Neural cell (in vitro differentiated cells): ENCODE measurements around the gene ZFPL1. TPM values are rescaled to one million over a fixed set of nuclear protein-coding genes. Genes with fewer than 3 reads are reported as not detected.

Source experiments
- H2AFZ ChIP-seq: fragments of 200-600, 300-800 bp; sonication (generic), shearing (Covaris generic); 2 replicates; pipeline ENCODE4 v1.6.0; 2014; ENCODE audit warnings: low read depth, mild to moderate bottlenecking, antibody characterized with exemption, low read length, moderate library complexity
- H3F3A ChIP-seq: fragments of 200-600 bp; shearing (Covaris generic); 2 replicates; pipeline ENCODE4 v1.6.1; 2016; ENCODE audit warnings: mild to moderate bottlenecking, moderate library complexity, mixed read lengths, antibody characterized with exemption, low read length; ENCODE audit not compliant: insufficient read depth, poor library complexity, severe bottlenecking
- H3K27ac ChIP-seq: fragments of 200-600, 300-800 bp; sonication (generic), shearing (Covaris generic); 2 replicates; pipeline ENCODE4 v1.5.1; 2014; ENCODE audit warnings: mild to moderate bottlenecking, low read length, moderate library complexity
- H3K27me3 ChIP-seq: fragments of 300-800, 200-600 bp; sonication (generic), shearing (Covaris generic); 2 replicates; pipeline ENCODE4 v1.6.0; 2014; ENCODE audit warnings: mild to moderate bottlenecking, low read depth, low read length, moderate library complexity; ENCODE audit not compliant: insufficient read depth
- H3K36me3 ChIP-seq: fragments of 300-800, 200-600 bp; sonication (generic), shearing (Covaris generic); 2 replicates; pipeline ENCODE4 v1.5.1; 2014; ENCODE audit warnings: mild to moderate bottlenecking, antibody characterized with exemption, low read length, moderate library complexity; ENCODE audit not compliant: insufficient read depth
- H3K4me2 ChIP-seq: fragments of 300-800, 200-600 bp; sonication (generic), shearing (Covaris generic); 2 replicates; pipeline ENCODE4 v1.6.0; 2014; ENCODE audit warnings: mild to moderate bottlenecking, low read length
- H3K4me3 ChIP-seq: fragments of 300-800, 200-600 bp; sonication (generic), shearing (Covaris generic); 2 replicates; pipeline ENCODE4 v1.5.1; 2014; ENCODE audit warnings: mild to moderate bottlenecking, low read length, moderate library complexity
- H3K79me2 ChIP-seq: fragments of 200-600 bp; shearing (Covaris generic); replicated peaks from 2 replicates; pipeline ENCODE4 v1.6.0; 2014; ENCODE audit warnings: mild to moderate bottlenecking, low read length, moderate library complexity; ENCODE audit not compliant: insufficient read depth
- H3K9ac ChIP-seq: fragments of 300-800, 200-600 bp; sonication (generic), shearing (Covaris generic); 2 replicates; pipeline ENCODE4 v1.6.1; 2016; ENCODE audit warnings: mild to moderate bottlenecking, low read length, mixed read lengths
- H3K9me2 ChIP-seq: fragments of 200-600 bp; shearing (Covaris generic); 2 replicates; pipeline ENCODE4 v1.6.1; 2016; ENCODE audit warnings: mild to moderate bottlenecking, low read length, mixed read lengths; ENCODE audit not compliant: insufficient read depth
- H3K9me3 ChIP-seq: fragments of 200-600, 300-800 bp; sonication (generic), shearing (Covaris generic); 2 replicates; pipeline ENCODE4 v1.6.1; 2016; ENCODE audit warnings: mild to moderate bottlenecking, mixed run types, low read length, moderate library complexity, mixed read lengths
- H4K20me1 ChIP-seq: fragments of 200-600 bp; shearing (Covaris generic); 2 replicates; pipeline ENCODE4 v1.6.1; 2016; ENCODE audit warnings: mild to moderate bottlenecking, mixed run types; ENCODE audit not compliant: insufficient read depth
- CTCF ChIP-seq: fragments of 450-650 bp; IDR thresholded peaks from 2 replicates; pipeline ENCODE4 v1.5.1; 2014; ENCODE audit warnings: antibody characterized with exemption, mild to moderate bottlenecking, moderate library complexity; ENCODE audit not compliant: poor library complexity, severe bottlenecking
- EP300 ChIP-seq: fragments of 450-650 bp; conservative IDR thresholded peaks from 2 replicates; pipeline ENCODE4 v1.6.1; 2014; ENCODE audit warnings: antibody characterized with exemption, mild to moderate bottlenecking, moderate library complexity; ENCODE audit not compliant: poor library complexity, severe bottlenecking
- EZH2 ChIP-seq: fragments of 200-600, 300-800 bp; shearing (Covaris generic), sonication (generic); IDR thresholded peaks from 2 replicates; pipeline ENCODE4 v1.6.1; 2014; ENCODE audit warnings: antibody characterized with exemption, low read length, borderline replicate concordance, mild to moderate bottlenecking; ENCODE audit not compliant: insufficient read depth, poor library complexity, severe bottlenecking
- MXI1 ChIP-seq: fragments of 450-650 bp; conservative IDR thresholded peaks from 2 replicates; pipeline ENCODE4 v1.6.1; 2014; ENCODE audit warnings: antibody characterized with exemption, mild to moderate bottlenecking; ENCODE audit not compliant: poor library complexity, severe bottlenecking
- POLR2AphosphoS5 ChIP-seq: IDR thresholded peaks from 2 replicates; pipeline ENCODE4 v1.6.1; 2012
- RAD21 ChIP-seq: fragments of 450-650 bp; conservative IDR thresholded peaks from 2 replicates; pipeline ENCODE4 v1.6.1; 2014; ENCODE audit warnings: antibody characterized with exemption, mild to moderate bottlenecking, moderate library complexity
- REST ChIP-seq: IDR thresholded peaks from 2 replicates; pipeline ENCODE4 v1.6.1; 2012; ENCODE audit warnings: borderline replicate concordance
- SMC3 ChIP-seq: fragments of 450-650 bp; conservative IDR thresholded peaks from 2 replicates; pipeline ENCODE4 v1.6.1; 2014; ENCODE audit warnings: antibody characterized with exemption, mild to moderate bottlenecking, moderate library complexity; ENCODE audit not compliant: poor library complexity
- TAF1 ChIP-seq: IDR thresholded peaks from 2 replicates; pipeline ENCODE4 v1.6.1; 2012; ENCODE audit warnings: low read depth
- polyA plus RNA-seq: library from polyadenylated mRNA; depleted of rRNA; stranded (reverse); fragments of >200 nt; gene quantifications from 2 replicates; pipeline ENCODE4 v1.2.3, GENCODE V29; 2014

The ZFPL1 gene
- polyA plus RNA-seq, 1 donor from 2014 or later: 42.0 TPM

- no peaks in the 10 kb centered on the region for H4K20me1 ChIP-seq
- H3K27me3 ChIP-seq: no peaks in the 10 kb centered on the region
- H3K9me3 ChIP-seq: no peaks in the 10 kb centered on the region
- no peak overlapping the region for H3K4me3 ChIP-seq
- no peak overlapping the region for H3K27ac ChIP-seq
- no peaks in the 10 kb centered on the region for H3F3A ChIP-seq
- TF ChIP-seq EP300 (no peak), RAD21 (no peak), REST (no peak), SMC3 (no peak), TAF1 (no peak), POLR2AphosphoS5 (no peak), CTCF (no peak), MXI1 (no peak)
- no peaks in the 10 kb centered on the region for H3K9me2 ChIP-seq
- no peaks in the 10 kb centered on the region for H3K36me3 ChIP-seq
- no peak overlapping the region for H3K9ac ChIP-seq
- H2AFZ ChIP-seq: no peak overlapping the region
- no peaks in the 10 kb centered on the region for H3K79me2 ChIP-seq
- H3K4me2 ChIP-seq: no peak overlapping the region
Measured at GRCh38 chr11:65059959-65060824, 23.8 kb upstream of the ZFPL1 start.

- H2AFZ ChIP-seq: no peak overlapping the region
- no peak for TF ChIP-seq SMC3
- no peak for TF ChIP-seq CTCF
- TF ChIP-seq EZH2: no peak
- no peak for TF ChIP-seq MXI1
- no peak for TF ChIP-seq TAF1
- no peak for TF ChIP-seq RAD21
- TF ChIP-seq EP300: no peak
- H3K79me2 ChIP-seq: no peaks in the 10 kb centered on the region
- H3K9me3 ChIP-seq: no peaks in the 10 kb centered on the region
- H3K27me3 ChIP-seq: no peaks in the 10 kb centered on the region
- H4K20me1 ChIP-seq: no peaks in the 10 kb centered on the region
- H3K4me3 ChIP-seq: no peak overlapping the region
- no peaks in the 10 kb centered on the region for H3K36me3 ChIP-seq
- H3K9ac ChIP-seq: no peak overlapping the region
- H3K27ac ChIP-seq: no peak overlapping the region
- H3F3A ChIP-seq: no peaks in the 10 kb centered on the region
- no peak overlapping the region for H3K4me2 ChIP-seq
- no peaks in the 10 kb centered on the region for H3K9me2 ChIP-seq
Measured at GRCh38 chr11:65060913-65061408, 23.1 kb upstream of the ZFPL1 start.
